H54 (cell line): Measurements from ENCODE around the gene EFEMP1.
A peak's percentile ranks its signal among the peaks of the same experiment; 100 is the strongest.

Experiments used
- DNase-seq: peaks from one replicate; pipeline ENCODE4 v3.0.0; 2011; ENCODE audit warnings: low spot score, mixed read lengths; ENCODE audit not compliant: insufficient read length
- FAIRE-seq: peaks from 3 replicates; lab custom pipeline; 2011; peaks lifted over from hg19 to GRCh38; lab: Jason Lieb, UNC
- POLR2A ChIP-seq: IDR thresholded peaks from 2 replicates; pipeline ENCODE4 v1.6.1; 2011; ENCODE audit warnings: low read depth, mild to moderate bottlenecking, low read length

The EFEMP1 gene

GRCh38 chr2:55882954-55883353 lies 40.6 kb downstream of the EFEMP1 start:
- no peak for TF ChIP-seq POLR2A
- FAIRE-seq: no peak
- DNase-seq: no peak

- no peak for FAIRE-seq
- TF ChIP-seq POLR2A: no peak
Measured at GRCh38 chr2:55880416-55881143, 43.0 kb downstream of the EFEMP1 start.

GRCh38 chr2:55879976-55880375 lies 43.6 kb downstream of the EFEMP1 start:
- no peak for TF ChIP-seq POLR2A
- no peak for DNase-seq
- peak; percentile 11 for FAIRE-seq

More at GRCh38 chr2:55880416-55881143, 43.0 kb downstream of the EFEMP1 start:
- DNase-seq: no peak

- FAIRE-seq: no peak
- TF ChIP-seq POLR2A: no peak
- no peak for DNase-seq
Measured at GRCh38 chr2:55877087-55877436, 46.5 kb downstream of the EFEMP1 start.

GRCh38 chr2:55876429-55877086 lies 47.0 kb downstream of the EFEMP1 start:
- no peak for TF ChIP-seq POLR2A
- no peak for DNase-seq
- no peak for FAIRE-seq

- DNase-seq (no peak), FAIRE-seq (peak; percentile 80)
- no peak for TF ChIP-seq POLR2A
Measured at GRCh38 chr2:55875434-55876135, 48.0 kb downstream of the EFEMP1 start.

- FAIRE-seq (no peak), DNase-seq (no peak)
- TF ChIP-seq POLR2A: no peak
Measured at GRCh38 chr2:55874338-55874737, 49.2 kb downstream of the EFEMP1 start.

- FAIRE-seq: no peak
- DNase-seq: no peak
- TF ChIP-seq POLR2A: no peak
Measured at GRCh38 chr2:55871637-55872036, 51.9 kb downstream of the EFEMP1 start.

- no peak for DNase-seq
- TF ChIP-seq POLR2A: no peak
- FAIRE-seq: no peak
Measured at GRCh38 chr2:55869637-55870325, 53.8 kb downstream of the EFEMP1 start.

- FAIRE-seq: peak; percentile 60
- no peak for TF ChIP-seq POLR2A
Measured at GRCh38 chr2:55865096-55865835, 58.3 kb downstream of the EFEMP1 start.

GRCh38 chr2:55864351-55865084 lies 59.1 kb downstream of the EFEMP1 start:
- DNase-seq (no peak), FAIRE-seq (no peak)
- TF ChIP-seq POLR2A: no peak

More at GRCh38 chr2:55865096-55865835, 58.3 kb downstream of the EFEMP1 start:
- no peak for DNase-seq

GRCh38 chr2:55862673-55863390 lies 60.8 kb downstream of the EFEMP1 start:
- DNase-seq (peak; percentile 25), FAIRE-seq (peak; percentile 99)
- TF ChIP-seq POLR2A: no peak
